Measurements from ENCODE around the gene ABO. TPM values are rescaled to one million over a fixed set of nuclear protein-coding genes. Genes with fewer than 3 reads are reported as not detected.
"Not testable (repeated sequence)": the region's sequence is repeated elsewhere in the genome, so short reads cannot be mapped to it uniquely, and the experiment has no call there.

The ABO gene
- total and polyA plus RNA-seq, 10 of the 15 experiments (the other 5 are each of a cell fraction or from before 2014, with no cell fraction given): 0.10 TPM; not detected in 9

DNA sequence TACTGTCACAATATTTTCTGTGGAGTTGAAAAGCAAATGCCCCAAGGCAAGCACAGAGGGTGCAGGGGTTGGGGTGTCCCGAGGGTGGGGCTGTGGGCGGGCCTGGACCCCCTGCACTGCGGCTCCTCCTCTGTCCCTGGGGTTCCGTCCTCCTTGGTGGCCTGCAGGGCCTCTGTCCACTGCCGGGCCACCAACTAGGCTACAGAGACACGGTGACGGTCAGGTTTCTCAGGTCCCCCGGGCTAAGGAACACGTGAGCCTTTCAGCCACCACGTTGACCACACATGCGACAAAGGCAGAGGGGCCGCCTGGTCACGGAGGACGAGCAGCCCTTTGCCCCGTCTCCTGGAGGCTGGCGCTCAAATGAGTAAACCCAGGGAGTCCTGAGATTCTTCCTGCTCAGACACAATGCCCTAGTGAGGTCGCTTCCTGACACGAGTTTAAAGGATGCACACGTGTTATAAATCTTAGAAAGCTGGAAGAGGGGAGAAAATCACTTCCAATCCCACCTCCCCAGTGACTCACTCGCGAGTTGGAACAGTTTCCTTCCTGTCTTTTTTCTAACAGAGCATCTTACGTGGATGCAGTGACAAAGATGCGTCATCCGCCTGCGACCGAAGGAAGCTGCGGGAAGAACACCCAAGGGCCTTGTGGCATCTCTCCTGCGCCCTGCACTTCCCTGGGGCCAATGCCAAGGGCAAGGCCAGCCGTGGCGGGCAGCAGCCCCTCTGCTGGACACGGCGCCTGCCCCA lies 41.1 kb downstream of the ABO start:
- no peak for ATAC-seq
- POLR2A ChIA-PET: no interaction called here

DNA sequence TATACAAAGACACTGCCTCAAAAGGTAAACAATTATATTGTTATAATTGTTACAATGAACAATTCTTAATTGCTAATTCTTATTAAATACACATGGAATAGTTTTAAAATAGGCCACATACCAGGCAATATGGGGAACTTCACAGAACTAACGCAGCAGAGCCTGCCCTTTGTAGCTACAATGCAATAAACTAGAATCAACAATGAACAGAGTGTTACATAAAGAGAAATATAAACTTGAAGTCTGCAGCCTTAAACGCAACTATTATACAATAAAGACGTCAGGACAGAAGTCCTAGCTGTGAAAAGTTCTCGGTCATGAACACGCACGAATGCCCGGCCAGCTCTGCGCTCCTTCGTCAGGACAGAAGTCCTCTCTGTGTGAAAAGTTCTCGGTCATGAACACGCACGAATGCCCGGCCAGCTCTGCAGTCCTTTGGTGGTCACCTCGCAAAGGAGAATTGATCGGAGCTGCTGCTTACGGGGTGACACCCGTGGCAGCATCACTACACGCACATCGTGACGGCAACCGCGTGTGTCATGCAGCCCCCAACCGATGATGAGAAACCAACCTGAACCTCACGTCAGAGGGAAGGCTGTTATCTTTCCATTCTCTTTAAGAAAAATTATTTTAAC lies 43.0 kb downstream of the ABO start:
- H3K27me3 ChIP-seq (replicated peaks in 1 of 2; ENCODE audit: control insufficient read depth in 2 of 2, insufficient read depth in 2 of 2, low read length in 1 of 2); H3K4me2 ChIP-seq (ENCODE audit: control insufficient read depth, insufficient read depth); SMC1A ChIA-PET (ENCODE audit: uncharacterized antibody, unreplicated experiment); H3K9me3 ChIP-seq (replicated peaks; ENCODE audit: control insufficient read depth, insufficient read depth, low read length); POLR2A ChIA-PET; H3K36me3 ChIP-seq (ENCODE audit: control insufficient read depth in 2 of 2, insufficient read depth in 2 of 2, low read length in 1 of 2); H2AFZ ChIP-seq (ENCODE audit: control insufficient read depth, low read depth, low read length); RAD21 ChIA-PET (ENCODE audit: unreplicated experiment); ATAC-seq; intact Hi-C loops (cut with micrococcal nuclease; ENCODE audit: unreplicated experiment); H3K27ac ChIP-seq (ENCODE audit: control insufficient read depth, insufficient read depth); CTCF ChIA-PET; H3K9ac ChIP-seq (ENCODE audit: control insufficient read depth, insufficient read depth, low read length); FAIRE-seq; in situ Hi-C loops (cut with MboI); DNase-seq (ENCODE audit: low read depth, low spot score); BruUV-seq (replicated peaks); H3K79me2 ChIP-seq (ENCODE audit: control insufficient read depth, insufficient read depth, low read length); H3K4me1 ChIP-seq (ENCODE audit: control insufficient read depth, insufficient read depth, low read length); H3K4me3 ChIP-seq; H4K20me1 ChIP-seq (ENCODE audit: control insufficient read depth, insufficient read depth): not testable (repeated sequence)
- 63% methylated on average over 23 of the region's 24 CpGs for WGBS (ENCODE audit: insufficient coverage, insufficient replicate concordance, low lambda C conversion rate, missing lambda C conversion rate)

More for the DNA sequence above, 41.1 kb downstream of the ABO start:
- TF ChIP-seq IRF4 (IDR thresholded peaks at IDR 0.05; ENCODE audit: low read depth, low read length): no peak
- no peak for TF ChIP-seq FOS (IDR thresholded peaks at IDR 0.05; ENCODE audit: borderline replicate concordance, extremely low read depth, insufficient read length)
- TF ChIP-seq RAD51 (IDR thresholded peaks at IDR 0.05): no peak
- no peak for TF ChIP-seq RFX5 (IDR thresholded peaks at IDR 0.05; ENCODE audit: low read depth, low read length)
- TF ChIP-seq STAT1 (conservative IDR thresholded peaks at IDR 0.05): no peak
- TF ChIP-seq SP1 (IDR thresholded peaks at IDR 0.05; ENCODE audit: low read depth, low read length): no peak
- TF ChIP-seq HDAC6 (IDR thresholded peaks at IDR 0.05; ENCODE audit: unreplicated experiment): no peak
- TF ChIP-seq RBBP5 (conservative IDR thresholded peaks at IDR 0.05): no peak
- no peak for TF ChIP-seq ZNF274 (IDR thresholded peaks at IDR 0.05; ENCODE audit: insufficient read depth, insufficient read length)
- no peak for TF ChIP-seq SIX5 (IDR thresholded peaks at IDR 0.05; ENCODE audit: low read depth, low read length, severe bottlenecking)
- no peak for TF ChIP-seq POLR2AphosphoS2 (IDR thresholded peaks at IDR 0.05; ENCODE audit: low read depth, low read length)
- TF ChIP-seq HDGF (IDR thresholded peaks at IDR 0.05): no peak
- FAIRE-seq: no peak
- H3K9me3 ChIP-seq (replicated peaks; ENCODE audit: control insufficient read depth, insufficient read depth, low read length): no peaks in the 10 kb centered on the region
- ChIA-PET SMC1A (ENCODE audit: uncharacterized antibody, unreplicated experiment) (no interaction called here), RAD21 (ENCODE audit: unreplicated experiment) (no interaction called here), CTCF (no interaction called here)
- no peaks in the 10 kb centered on the region for H3K27me3 ChIP-seq (replicated peaks in 1 of 2; ENCODE audit: control insufficient read depth in 2 of 2, insufficient read depth in 2 of 2, low read length in 1 of 2)
- in situ Hi-C loops (cut with MboI): no loop called here
- H3K4me1 ChIP-seq (ENCODE audit: control insufficient read depth, insufficient read depth, low read length): no peaks in the 10 kb centered on the region
- no peak overlapping the region for H2AFZ ChIP-seq (ENCODE audit: control insufficient read depth, low read depth, low read length)
- H3K79me2 ChIP-seq (ENCODE audit: control insufficient read depth, insufficient read depth, low read length): no peaks in the 10 kb centered on the region
- no peak overlapping the region for H3K27ac ChIP-seq (ENCODE audit: control insufficient read depth, insufficient read depth)
- intact Hi-C loops (cut with micrococcal nuclease; ENCODE audit: unreplicated experiment): no loop called here
- no TSS peak for BruUV-seq (replicated peaks)
- H3K4me2 ChIP-seq (ENCODE audit: control insufficient read depth, insufficient read depth): no peak overlapping the region
- no peak overlapping the region for H3K4me3 ChIP-seq
- no peaks in the 10 kb centered on the region for H4K20me1 ChIP-seq (ENCODE audit: control insufficient read depth, insufficient read depth)
- no peaks in the 10 kb centered on the region for H3K36me3 ChIP-seq (ENCODE audit: control insufficient read depth in 2 of 2, insufficient read depth in 2 of 2, low read length in 1 of 2)
- H3K9ac ChIP-seq (ENCODE audit: control insufficient read depth, insufficient read depth, low read length): no peak overlapping the region
- WGBS (ENCODE audit: insufficient coverage, insufficient replicate concordance, low lambda C conversion rate, missing lambda C conversion rate): 52% methylated on average over 28 of the region's 32 CpGs
- no peak for DNase-seq (ENCODE audit: low read depth, low spot score)

DNA sequence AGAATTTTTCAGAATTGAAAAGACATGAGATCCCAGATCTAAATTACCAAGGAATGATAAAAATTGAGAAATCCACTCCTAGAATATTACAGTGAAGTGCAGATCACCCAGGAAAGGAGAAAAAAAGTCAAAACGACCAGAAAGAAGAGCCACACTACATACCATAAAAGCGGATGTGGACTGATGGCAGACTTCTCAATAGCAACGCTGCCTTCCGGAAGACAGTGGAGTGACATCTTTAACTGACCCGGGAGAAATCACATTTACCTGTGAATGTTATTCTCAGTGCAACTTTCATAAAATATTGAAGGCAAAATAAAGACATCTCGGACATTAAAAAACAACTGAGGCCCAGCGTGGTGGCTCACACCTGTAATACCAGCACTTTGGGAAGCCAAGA lies 44.5 kb downstream of the ABO start:
- in situ Hi-C loops (cut with MboI); H3K79me2 ChIP-seq (ENCODE audit: control insufficient read depth, insufficient read depth, low read length); H3K4me3 ChIP-seq; ATAC-seq; POLR2A ChIA-PET; RAD21 ChIA-PET (ENCODE audit: unreplicated experiment); H2AFZ ChIP-seq (ENCODE audit: control insufficient read depth, low read depth, low read length); H3K36me3 ChIP-seq (ENCODE audit: control insufficient read depth in 2 of 2, insufficient read depth in 2 of 2, low read length in 1 of 2); H3K9me3 ChIP-seq (replicated peaks; ENCODE audit: control insufficient read depth, insufficient read depth, low read length); H3K4me1 ChIP-seq (ENCODE audit: control insufficient read depth, insufficient read depth, low read length); SMC1A ChIA-PET (ENCODE audit: uncharacterized antibody, unreplicated experiment); H3K27me3 ChIP-seq (replicated peaks in 1 of 2; ENCODE audit: control insufficient read depth in 2 of 2, insufficient read depth in 2 of 2, low read length in 1 of 2); DNase-seq (ENCODE audit: low read depth, low spot score); CTCF ChIA-PET; H3K9ac ChIP-seq (ENCODE audit: control insufficient read depth, insufficient read depth, low read length); BruUV-seq (replicated peaks); H3K27ac ChIP-seq (ENCODE audit: control insufficient read depth, insufficient read depth); H4K20me1 ChIP-seq (ENCODE audit: control insufficient read depth, insufficient read depth); H3K4me2 ChIP-seq (ENCODE audit: control insufficient read depth, insufficient read depth); intact Hi-C loops (cut with micrococcal nuclease; ENCODE audit: unreplicated experiment): not testable (repeated sequence)
- FAIRE-seq: peak; percentile 57
- WGBS (ENCODE audit: insufficient coverage, insufficient replicate concordance, low lambda C conversion rate, missing lambda C conversion rate): 47% methylated on average over 7 of the region's 7 CpGs

Data from GM12878 (cell line).